ENCODE measurements around the gene GSTT2B.
A peak's percentile ranks its signal among the peaks of the same experiment; 100 is the strongest.
"Not testable (repeated sequence)": the region's sequence is repeated elsewhere in the genome, so short reads cannot be mapped to it uniquely, and the experiment has no call there.

Gene GSTT2B

GRCh38 chr22:23961084-23961771 lies at the start of gene GSTT2B:
TSS of gene GSTT2B (minus strand) at chr22:23961195. CDS start at chr22:23961131, 64 bp downstream.
- DNase-seq; intact Hi-C loops (cut with DNase I): not testable (repeated sequence)

GRCh38 chr22:24010018-24010391 lies 49.0 kb upstream of the GSTT2B start:
- intact Hi-C loops (cut with DNase I), result no loop called here
- DNase-seq, result no peak

GRCh38 chr22:24009227-24010017 lies 48.4 kb upstream of the GSTT2B start:
- DNase-seq, result no peak
- intact Hi-C loops (cut with DNase I), result no loop called here

- no peak for DNase-seq
- intact Hi-C loops (cut with DNase I), result no loop called here
Measured at GRCh38 chr22:24008381-24009226, 47.6 kb upstream of the GSTT2B start.

GRCh38 chr22:24008022-24008283 lies 47.0 kb upstream of the GSTT2B start:
- DNase-seq, result no peak
- intact Hi-C loops (cut with DNase I), result no loop called here

GRCh38 chr22:24007253-24008021 lies 46.4 kb upstream of the GSTT2B start:
- DNase-seq, result peak in 1 of 10 donors; percentile 84
- intact Hi-C loops (cut with DNase I), result no loop called here

- peak in 1 of 10 donors; percentile 82 for DNase-seq
- intact Hi-C loops (cut with DNase I), result no loop called here
Measured at GRCh38 chr22:24006914-24007214, 45.9 kb upstream of the GSTT2B start.

- intact Hi-C loops (cut with DNase I), result no loop called here
- DNase-seq, result no peak
Measured at GRCh38 chr22:24006207-24006913, 45.4 kb upstream of the GSTT2B start.

GRCh38 chr22:24005201-24005600 lies 44.2 kb upstream of the GSTT2B start, which contains the start of gene GSTT4:
TSS of gene GSTT4 (minus strand) at chr22:24005453. CDS start at chr22:24005356, 97 bp downstream.
- intact Hi-C loops (cut with DNase I), result no loop called here

GRCh38 chr22:24003887-24004286 lies 42.9 kb upstream of the GSTT2B start:
- intact Hi-C loops (cut with DNase I), result no loop called here
- DNase-seq, result peak in 1 of 10 donors; percentile 75

More at GRCh38 chr22:24005201-24005600, 44.2 kb upstream of the GSTT2B start, which contains the start of gene GSTT4:
- peak in 1 of 10 donors; percentile 60 for DNase-seq

- intact Hi-C loops (cut with DNase I), result no loop called here
- no peak for DNase-seq
Measured at GRCh38 chr22:24002851-24003250, 41.9 kb upstream of the GSTT2B start.

- DNase-seq, result peak in 1 of 10 donors; percentile 59
- intact Hi-C loops (cut with DNase I), result no loop called here
Measured at GRCh38 chr22:24002272-24002671, 41.3 kb upstream of the GSTT2B start.

- DNase-seq, result peak in 1 of 10 donors; percentile 58
- intact Hi-C loops (cut with DNase I), result no loop called here
Measured at GRCh38 chr22:24001314-24001713, 40.3 kb upstream of the GSTT2B start.

GRCh38 chr22:23999779-24000178 lies 38.8 kb upstream of the GSTT2B start:
- DNase-seq, result peak in 1 of 10 donors; percentile 80
- intact Hi-C loops (cut with DNase I), result not testable (repeated sequence)

GRCh38 chr22:23997092-23997491 lies 36.1 kb upstream of the GSTT2B start:
- intact Hi-C loops (cut with DNase I), result no loop called here
- DNase-seq, result no peak

- not testable (repeated sequence) for DNase-seq
Measured at GRCh38 chr22:23993581-23994177, 32.7 kb upstream of the GSTT2B start.

GRCh38 chr22:23993080-23993479 lies 32.1 kb upstream of the GSTT2B start:
- intact Hi-C loops (cut with DNase I); DNase-seq: not testable (repeated sequence)

More at GRCh38 chr22:23993581-23994177, 32.7 kb upstream of the GSTT2B start:
- intact Hi-C loops (cut with DNase I), result not testable (repeated sequence)

GRCh38 chr22:23989583-23990244 lies 28.7 kb upstream of the GSTT2B start:
- intact Hi-C loops (cut with DNase I); DNase-seq: not testable (repeated sequence)

All from posterior cingulate gyrus (tissue), 11 donors.